Measurements from ENCODE around the gene ROR1. TPM values are rescaled to one million over a fixed set of nuclear protein-coding genes. Genes with fewer than 3 reads are reported as not detected.
"Not testable (repeated sequence)": the region's sequence is repeated elsewhere in the genome, so short reads cannot be mapped to it uniquely, and the experiment has no call there.

Gene ROR1
- total RNA-seq, 1 donor from 2014 or later = 81.4 TPM

DNA sequence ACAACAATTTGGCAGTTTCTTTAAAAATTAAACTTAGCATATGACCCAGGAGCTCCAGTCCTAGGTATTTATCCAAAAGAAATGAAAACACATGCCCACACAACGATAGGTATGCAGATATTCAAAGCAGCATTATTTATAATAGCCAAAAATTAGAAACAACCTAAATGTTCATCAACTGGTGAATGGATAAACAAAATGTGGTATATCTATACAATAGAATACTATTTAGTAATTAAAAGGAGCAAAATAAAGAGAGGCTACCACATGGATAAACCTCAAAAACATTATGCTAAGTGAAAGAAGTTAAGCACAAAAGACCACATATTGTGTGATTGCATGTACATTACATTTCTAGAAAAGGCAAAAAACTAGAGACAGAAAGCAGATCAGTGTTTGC, 51.3 kb downstream of the ROR1 start:
- Mint-ChIP-seq H3K27ac (no peak overlapping the region), H3K9me3 (peaks cover 12% of the 10 kb centered on the region), H3K4me1 (peaks cover 25% of the 10 kb centered on the region), H3K27me3 (ENCODE audit: low read depth) (no peaks in the 10 kb centered on the region), H3K36me3 (peaks cover 9% of the 10 kb centered on the region), H3K4me3 (no peak overlapping the region)
- TF ChIP-seq, protein P1, sequence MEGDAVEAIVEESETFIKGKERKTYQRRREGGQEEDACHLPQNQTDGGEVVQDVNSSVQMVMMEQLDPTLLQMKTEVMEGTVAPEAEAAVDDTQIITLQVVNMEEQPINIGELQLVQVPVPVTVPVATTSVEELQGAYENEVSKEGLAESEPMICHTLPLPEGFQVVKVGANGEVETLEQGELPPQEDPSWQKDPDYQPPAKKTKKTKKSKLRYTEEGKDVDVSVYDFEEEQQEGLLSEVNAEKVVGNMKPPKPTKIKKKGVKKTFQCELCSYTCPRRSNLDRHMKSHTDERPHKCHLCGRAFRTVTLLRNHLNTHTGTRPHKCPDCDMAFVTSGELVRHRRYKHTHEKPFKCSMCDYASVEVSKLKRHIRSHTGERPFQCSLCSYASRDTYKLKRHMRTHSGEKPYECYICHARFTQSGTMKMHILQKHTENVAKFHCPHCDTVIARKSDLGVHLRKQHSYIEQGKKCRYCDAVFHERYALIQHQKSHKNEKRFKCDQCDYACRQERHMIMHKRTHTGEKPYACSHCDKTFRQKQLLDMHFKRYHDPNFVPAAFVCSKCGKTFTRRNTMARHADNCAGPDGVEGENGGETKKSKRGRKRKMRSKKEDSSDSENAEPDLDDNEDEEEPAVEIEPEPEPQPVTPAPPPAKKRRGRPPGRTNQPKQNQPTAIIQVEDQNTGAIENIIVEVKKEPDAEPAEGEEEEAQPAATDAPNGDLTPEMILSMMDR (IDR thresholded peaks at IDR 0.05; ENCODE audit: unreplicated experiment) = no peak
- no peak for DNase-seq (ENCODE audit: low spot score in 2 of 2, unreplicated experiment in 2 of 2)

GRCh38 chr1:63826246-63826861, 52.5 kb downstream of the ROR1 start:
- H3K27me3 Mint-ChIP-seq (ENCODE audit: low read depth); H3K36me3 Mint-ChIP-seq; H3K27ac Mint-ChIP-seq; H3K4me3 Mint-ChIP-seq; DNase-seq (ENCODE audit: low spot score in 2 of 2, unreplicated experiment in 2 of 2): not testable (repeated sequence)
- Mint-ChIP-seq H3K9me3 (peaks cover 12% of the 10 kb centered on the region), H3K4me1 (peaks cover 25% of the 10 kb centered on the region)

DNA sequence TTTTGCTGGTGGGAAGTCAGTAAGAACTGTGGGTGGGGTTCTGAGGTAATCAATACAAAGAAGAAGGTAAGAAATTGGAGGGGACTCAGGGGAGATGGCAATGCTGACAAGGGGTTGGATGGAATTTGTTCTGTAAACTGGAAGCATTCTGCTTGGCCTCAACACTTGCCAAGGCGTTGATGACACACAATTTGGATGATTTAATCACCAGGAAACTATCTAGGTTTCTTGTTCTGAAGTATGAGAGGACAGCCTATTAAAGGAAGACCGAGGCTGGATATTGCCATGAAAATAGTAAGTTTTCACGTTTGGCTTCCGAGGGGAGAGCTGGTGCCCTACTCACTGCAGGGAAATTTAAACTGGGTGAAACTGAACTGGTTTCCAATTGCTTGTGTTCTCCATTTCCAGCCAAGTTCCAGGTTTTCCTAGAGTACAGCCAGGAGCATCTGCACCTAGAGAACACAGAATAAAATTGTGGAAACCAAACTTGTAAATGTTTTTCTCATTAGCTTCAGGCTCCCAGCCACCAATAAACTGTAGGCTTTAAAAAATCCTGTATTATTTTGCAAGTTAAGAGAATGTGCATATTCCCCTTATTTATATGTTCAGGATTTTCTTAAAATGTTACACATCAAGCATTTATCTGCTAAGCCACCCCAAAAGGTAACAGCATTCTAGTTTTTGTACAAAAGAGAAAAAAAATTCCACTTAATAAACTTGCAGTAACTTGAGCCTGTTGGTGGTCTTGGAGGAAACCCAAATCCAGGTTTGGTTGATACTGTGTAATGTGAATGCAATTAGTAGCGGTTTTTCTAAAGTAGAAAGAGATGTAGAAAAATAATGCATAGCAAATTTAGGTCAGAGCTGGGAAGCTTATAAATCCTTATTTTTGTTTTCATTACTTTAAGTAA, 53.8 kb downstream of the ROR1 start:
- Mint-ChIP-seq H3K36me3 (peaks cover 12% of the 10 kb centered on the region), H3K4me1 (peaks cover 29% of the 10 kb centered on the region), H3K27ac (peak overlapping the region; percentile 50), H3K4me3 (no peak overlapping the region), H3K9me3 (peaks cover 12% of the 10 kb centered on the region), H3K27me3 (ENCODE audit: low read depth) (no peaks in the 10 kb centered on the region)
- no peak for DNase-seq (ENCODE audit: low spot score in 2 of 2, unreplicated experiment in 2 of 2)
- TF ChIP-seq, protein P1 (IDR thresholded peaks at IDR 0.05; ENCODE audit: unreplicated experiment) = no peak

DNA sequence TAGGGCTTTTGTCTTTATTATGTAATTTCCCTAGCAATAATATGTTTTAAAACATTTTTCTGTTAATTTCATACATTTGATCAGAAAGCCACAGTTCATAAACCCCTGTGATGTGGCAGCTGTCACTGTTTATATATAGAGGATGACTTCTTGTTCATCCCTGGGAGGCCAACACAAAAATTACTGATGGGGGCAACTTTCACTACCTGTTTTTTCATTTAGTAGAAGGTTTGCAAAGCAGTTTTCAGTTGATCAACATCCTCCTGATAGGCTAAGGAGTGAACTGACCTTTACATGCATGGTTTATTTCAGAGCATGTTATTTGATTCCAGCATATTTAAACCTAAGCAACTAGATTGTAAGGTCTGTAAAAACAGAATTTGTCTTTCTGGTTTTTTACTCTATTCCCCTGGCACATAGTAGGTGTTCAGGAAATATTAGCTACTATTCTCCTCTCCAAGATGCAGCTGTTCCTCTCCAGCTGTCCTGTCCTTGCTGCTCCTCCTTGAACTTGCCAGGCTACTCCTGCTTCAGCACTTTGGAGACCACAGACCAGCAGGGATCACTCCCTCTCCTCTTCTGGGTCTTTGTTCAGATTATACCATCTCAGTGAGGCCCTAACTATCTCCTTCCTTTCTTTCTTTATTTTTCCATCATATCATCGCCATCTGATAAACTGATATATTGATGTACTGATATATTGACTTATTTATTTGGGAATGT, 54.7 kb downstream of the ROR1 start:
- H3K4me1 Mint-ChIP-seq = peaks cover 37% of the 10 kb centered on the region
- no peak overlapping the region for H3K27ac Mint-ChIP-seq
- H3K27me3 Mint-ChIP-seq (ENCODE audit: low read depth) = no peaks in the 10 kb centered on the region
- TF ChIP-seq, protein P1 (IDR thresholded peaks at IDR 0.05; ENCODE audit: unreplicated experiment) = no peak
- H3K36me3 Mint-ChIP-seq = peaks cover 12% of the 10 kb centered on the region
- H3K4me3 Mint-ChIP-seq = no peak overlapping the region
- no peak for DNase-seq (ENCODE audit: low spot score in 2 of 2, unreplicated experiment in 2 of 2)
- peaks cover 12% of the 10 kb centered on the region for H3K9me3 Mint-ChIP-seq

- no peak overlapping the region for H3K4me3 Mint-ChIP-seq
- H3K27ac Mint-ChIP-seq = peak overlapping the region; percentile 26
Measured at GRCh38 chr1:63829349-63830327, 55.8 kb downstream of the ROR1 start.

More at GRCh38 chr1:63829349-63830327, 55.8 kb downstream of the ROR1 start:
- TF ChIP-seq, protein P1 (IDR thresholded peaks at IDR 0.05; ENCODE audit: unreplicated experiment) = no peak
- H3K9me3 Mint-ChIP-seq = peaks cover 12% of the 10 kb centered on the region
- H3K36me3 Mint-ChIP-seq = peaks cover 12% of the 10 kb centered on the region
- no peaks in the 10 kb centered on the region for H3K27me3 Mint-ChIP-seq (ENCODE audit: low read depth)
- H3K4me1 Mint-ChIP-seq = peaks cover 46% of the 10 kb centered on the region
- no peak for DNase-seq (ENCODE audit: low spot score in 2 of 2, unreplicated experiment in 2 of 2)

All from mesothelial cell of epicardium (in vitro differentiated cells).